ENCODE measurements around the gene C4BPB. TPM values are rescaled to one million over a fixed set of nuclear protein-coding genes. Genes with fewer than 3 reads are reported as not detected.

The C4BPB gene
- total RNA-seq, 3 donors from 2014 or later (not counting 1 experiment from before 2014, with no cell fraction given): not detected

DNA sequence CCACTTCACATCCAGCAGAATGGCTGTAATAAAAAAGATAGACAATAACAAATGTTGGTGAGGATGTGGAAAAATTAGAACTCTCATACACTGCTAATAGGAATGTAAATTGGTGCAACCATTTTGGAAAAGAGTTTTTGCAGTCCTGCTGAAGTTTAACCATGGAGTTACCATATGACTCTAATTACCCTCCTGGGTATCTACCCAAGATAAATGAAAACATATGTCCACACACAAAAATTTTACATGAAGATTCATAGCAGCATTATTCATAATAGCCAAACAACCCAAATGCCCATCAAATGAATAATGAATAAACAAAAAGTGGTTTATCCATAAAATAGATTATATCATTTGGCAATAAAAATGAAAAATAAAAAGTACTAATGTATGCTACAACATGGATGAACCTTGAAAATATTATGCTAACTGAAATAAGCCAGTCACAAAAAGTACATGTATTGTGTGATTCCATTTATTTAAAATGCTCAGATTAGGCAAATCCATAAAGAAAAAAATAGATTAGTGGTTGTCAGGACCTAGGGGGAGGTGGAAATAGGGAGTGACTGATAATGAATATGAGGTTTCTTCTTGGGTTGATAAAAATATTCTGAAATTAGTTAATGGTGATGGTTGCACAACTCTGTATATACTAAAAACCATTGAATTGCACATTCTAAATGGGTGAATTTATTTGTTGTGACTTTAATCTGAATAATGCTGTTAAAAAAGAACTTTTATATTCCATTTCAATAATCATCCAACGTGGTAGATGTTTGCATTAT lies 41.8 kb downstream of the C4BPB start:
- peaks cover 9 to 12% of the 10 kb centered on the region in 2 donors for H3K27me3 Mint-ChIP-seq (ENCODE audit: low read depth in 2 of 2)
- DNase-seq (no peak), ATAC-seq (no peak)
- no peaks in the 10 kb centered on the region for H3K27me3 ChIP-seq (ENCODE audit: control insufficient read depth, insufficient read depth, low read length)
- no peak overlapping the region for H3K27ac Mint-ChIP-seq
- no peaks in the 10 kb centered on the region for H3K36me3 ChIP-seq (ENCODE audit: control insufficient read depth, insufficient read depth, low read length)
- no peaks in the 10 kb centered on the region for H3K4me1 ChIP-seq (ENCODE audit: control insufficient read depth, insufficient read depth, low read length)
- no peak overlapping the region for H3K27ac ChIP-seq (ENCODE audit: low read length)
- H3K4me1 Mint-ChIP-seq: no peaks in the 10 kb centered on the region
- peaks cover 8 to 14% of the 10 kb centered on the region in 2 donors for H3K9me3 Mint-ChIP-seq
- no peak overlapping the region for H3K4me3 Mint-ChIP-seq
- TF ChIP-seq, protein P1, sequence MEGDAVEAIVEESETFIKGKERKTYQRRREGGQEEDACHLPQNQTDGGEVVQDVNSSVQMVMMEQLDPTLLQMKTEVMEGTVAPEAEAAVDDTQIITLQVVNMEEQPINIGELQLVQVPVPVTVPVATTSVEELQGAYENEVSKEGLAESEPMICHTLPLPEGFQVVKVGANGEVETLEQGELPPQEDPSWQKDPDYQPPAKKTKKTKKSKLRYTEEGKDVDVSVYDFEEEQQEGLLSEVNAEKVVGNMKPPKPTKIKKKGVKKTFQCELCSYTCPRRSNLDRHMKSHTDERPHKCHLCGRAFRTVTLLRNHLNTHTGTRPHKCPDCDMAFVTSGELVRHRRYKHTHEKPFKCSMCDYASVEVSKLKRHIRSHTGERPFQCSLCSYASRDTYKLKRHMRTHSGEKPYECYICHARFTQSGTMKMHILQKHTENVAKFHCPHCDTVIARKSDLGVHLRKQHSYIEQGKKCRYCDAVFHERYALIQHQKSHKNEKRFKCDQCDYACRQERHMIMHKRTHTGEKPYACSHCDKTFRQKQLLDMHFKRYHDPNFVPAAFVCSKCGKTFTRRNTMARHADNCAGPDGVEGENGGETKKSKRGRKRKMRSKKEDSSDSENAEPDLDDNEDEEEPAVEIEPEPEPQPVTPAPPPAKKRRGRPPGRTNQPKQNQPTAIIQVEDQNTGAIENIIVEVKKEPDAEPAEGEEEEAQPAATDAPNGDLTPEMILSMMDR (IDR thresholded peaks at IDR 0.05): no peak
- H3K9me3 ChIP-seq (ENCODE audit: control insufficient read depth, insufficient read depth, low read length): peaks cover 9% of the 10 kb centered on the region
- H3K36me3 Mint-ChIP-seq: peaks cover 19% of the 10 kb centered on the region
- intact Hi-C loops (cut with micrococcal nuclease): no loop called here
- no CpG with 5 or more reads among the region's 1 CpG for WGBS (ENCODE audit: insufficient coverage)
- no peak overlapping the region for H3K4me3 ChIP-seq (ENCODE audit: low read length)

DNA sequence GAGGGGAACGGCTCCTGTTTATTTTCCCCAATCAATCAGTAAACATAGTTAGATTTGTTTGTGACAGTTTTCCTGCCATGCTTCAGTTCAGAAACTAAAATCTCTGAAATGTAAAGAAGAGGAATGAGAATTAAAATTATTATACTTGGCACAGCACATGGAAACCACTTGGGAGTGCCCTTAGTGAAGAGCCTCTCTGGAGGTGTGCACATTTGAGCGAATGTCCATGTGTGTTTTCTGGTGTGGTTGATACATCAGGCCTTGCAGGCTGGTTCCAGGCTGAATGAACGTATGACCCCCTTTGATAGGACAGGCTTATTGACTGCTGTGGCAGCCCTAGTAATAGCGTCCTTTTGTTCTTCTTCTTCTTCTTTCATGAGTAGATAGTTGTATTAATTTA lies 42.5 kb downstream of the C4BPB start:
- ATAC-seq (no peak), DNase-seq (no peak)
- no peak overlapping the region for H3K27ac Mint-ChIP-seq
- Histone ChIP-seq H3K27ac (ENCODE audit: low read length) (no peak overlapping the region), H3K27me3 (ENCODE audit: control insufficient read depth, insufficient read depth, low read length) (no peaks in the 10 kb centered on the region), H3K36me3 (ENCODE audit: control insufficient read depth, insufficient read depth, low read length) (no peaks in the 10 kb centered on the region), H3K4me3 (ENCODE audit: low read length) (no peak overlapping the region), H3K9me3 (ENCODE audit: control insufficient read depth, insufficient read depth, low read length) (peaks cover 9% of the 10 kb centered on the region), H3K4me1 (ENCODE audit: control insufficient read depth, insufficient read depth, low read length) (no peaks in the 10 kb centered on the region)
- no peak overlapping the region for H3K4me3 Mint-ChIP-seq
- WGBS (ENCODE audit: insufficient coverage): 93% methylated on average over 2 of the region's 4 CpGs
- peaks cover 8 to 14% of the 10 kb centered on the region in 2 donors for H3K9me3 Mint-ChIP-seq
- H3K36me3 Mint-ChIP-seq: peaks cover 19% of the 10 kb centered on the region
- no peaks in the 10 kb centered on the region for H3K4me1 Mint-ChIP-seq
- intact Hi-C loops (cut with micrococcal nuclease): no loop called here
- peaks cover 6 to 9% of the 10 kb centered on the region in 2 donors for H3K27me3 Mint-ChIP-seq (ENCODE audit: low read depth in 2 of 2)
- TF ChIP-seq, protein P1 (IDR thresholded peaks at IDR 0.05): no peak

GRCh38 chr1:207134581-207134980 lies 45.9 kb downstream of the C4BPB start:
- intact Hi-C loops (cut with micrococcal nuclease): no loop called here
- Mint-ChIP-seq H3K27me3 (ENCODE audit: low read depth in 2 of 2) (peaks cover 0 to 12% of the 10 kb centered on the region in 2 donors), H3K9me3 (peaks cover 0 to 2% of the 10 kb centered on the region in 2 donors), H3K4me1 (no peaks in the 10 kb centered on the region), H3K4me3 (no peak overlapping the region), H3K36me3 (peaks cover 2% of the 10 kb centered on the region), H3K27ac (no peak overlapping the region)
- H3K4me1 ChIP-seq (ENCODE audit: control insufficient read depth, insufficient read depth, low read length): no peaks in the 10 kb centered on the region
- H3K9me3 ChIP-seq (ENCODE audit: control insufficient read depth, insufficient read depth, low read length): no peaks in the 10 kb centered on the region
- DNase-seq (no peak), ATAC-seq (no peak)
- TF ChIP-seq, protein P1 (IDR thresholded peaks at IDR 0.05): no peak
- H3K27ac ChIP-seq (ENCODE audit: low read length): no peak overlapping the region
- H3K36me3 ChIP-seq (ENCODE audit: control insufficient read depth, insufficient read depth, low read length): no peaks in the 10 kb centered on the region
- 74% methylated on average over 1 of the region's 1 CpG for WGBS (ENCODE audit: insufficient coverage)
- H3K4me3 ChIP-seq (ENCODE audit: low read length): no peak overlapping the region
- no peaks in the 10 kb centered on the region for H3K27me3 ChIP-seq (ENCODE audit: control insufficient read depth, insufficient read depth, low read length)
